NCI-H2171 (cell line): Measurements from ENCODE around the gene ZHX3.

Experiments
- DNase-seq: peaks from one replicate; lab custom pipeline; 2025; lab: John Stamatoyannopoulos, UW

Gene ZHX3, protein sequence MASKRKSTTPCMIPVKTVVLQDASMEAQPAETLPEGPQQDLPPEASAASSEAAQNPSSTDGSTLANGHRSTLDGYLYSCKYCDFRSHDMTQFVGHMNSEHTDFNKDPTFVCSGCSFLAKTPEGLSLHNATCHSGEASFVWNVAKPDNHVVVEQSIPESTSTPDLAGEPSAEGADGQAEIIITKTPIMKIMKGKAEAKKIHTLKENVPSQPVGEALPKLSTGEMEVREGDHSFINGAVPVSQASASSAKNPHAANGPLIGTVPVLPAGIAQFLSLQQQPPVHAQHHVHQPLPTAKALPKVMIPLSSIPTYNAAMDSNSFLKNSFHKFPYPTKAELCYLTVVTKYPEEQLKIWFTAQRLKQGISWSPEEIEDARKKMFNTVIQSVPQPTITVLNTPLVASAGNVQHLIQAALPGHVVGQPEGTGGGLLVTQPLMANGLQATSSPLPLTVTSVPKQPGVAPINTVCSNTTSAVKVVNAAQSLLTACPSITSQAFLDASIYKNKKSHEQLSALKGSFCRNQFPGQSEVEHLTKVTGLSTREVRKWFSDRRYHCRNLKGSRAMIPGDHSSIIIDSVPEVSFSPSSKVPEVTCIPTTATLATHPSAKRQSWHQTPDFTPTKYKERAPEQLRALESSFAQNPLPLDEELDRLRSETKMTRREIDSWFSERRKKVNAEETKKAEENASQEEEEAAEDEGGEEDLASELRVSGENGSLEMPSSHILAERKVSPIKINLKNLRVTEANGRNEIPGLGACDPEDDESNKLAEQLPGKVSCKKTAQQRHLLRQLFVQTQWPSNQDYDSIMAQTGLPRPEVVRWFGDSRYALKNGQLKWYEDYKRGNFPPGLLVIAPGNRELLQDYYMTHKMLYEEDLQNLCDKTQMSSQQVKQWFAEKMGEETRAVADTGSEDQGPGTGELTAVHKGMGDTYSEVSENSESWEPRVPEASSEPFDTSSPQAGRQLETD

GRCh38 chr20:41317546-41318270, at the start of gene ZHX3:
TSS of gene ZHX3 (minus strand) at chr20:41317731. CDS start at chr20:41204916, 112,815 bp downstream.
- DNase-seq, result peak; percentile 99

DNA sequence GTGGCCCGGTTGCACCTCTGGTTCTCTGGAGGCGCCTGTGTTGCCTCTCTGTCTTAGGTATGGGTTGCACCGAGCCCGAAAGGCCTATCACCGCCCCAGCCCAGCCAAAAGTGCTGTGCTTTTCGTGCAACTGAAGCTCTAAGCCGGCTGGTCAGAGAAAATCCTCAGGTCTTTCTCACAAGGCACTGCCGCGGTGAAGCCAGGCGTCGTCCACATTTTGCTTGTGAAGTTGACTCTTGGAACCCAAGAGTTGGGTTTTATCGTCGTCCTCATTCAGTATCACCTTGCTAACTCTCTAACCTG, 49.8 kb upstream of the ZHX3 start:
- no peak for DNase-seq

DNA sequence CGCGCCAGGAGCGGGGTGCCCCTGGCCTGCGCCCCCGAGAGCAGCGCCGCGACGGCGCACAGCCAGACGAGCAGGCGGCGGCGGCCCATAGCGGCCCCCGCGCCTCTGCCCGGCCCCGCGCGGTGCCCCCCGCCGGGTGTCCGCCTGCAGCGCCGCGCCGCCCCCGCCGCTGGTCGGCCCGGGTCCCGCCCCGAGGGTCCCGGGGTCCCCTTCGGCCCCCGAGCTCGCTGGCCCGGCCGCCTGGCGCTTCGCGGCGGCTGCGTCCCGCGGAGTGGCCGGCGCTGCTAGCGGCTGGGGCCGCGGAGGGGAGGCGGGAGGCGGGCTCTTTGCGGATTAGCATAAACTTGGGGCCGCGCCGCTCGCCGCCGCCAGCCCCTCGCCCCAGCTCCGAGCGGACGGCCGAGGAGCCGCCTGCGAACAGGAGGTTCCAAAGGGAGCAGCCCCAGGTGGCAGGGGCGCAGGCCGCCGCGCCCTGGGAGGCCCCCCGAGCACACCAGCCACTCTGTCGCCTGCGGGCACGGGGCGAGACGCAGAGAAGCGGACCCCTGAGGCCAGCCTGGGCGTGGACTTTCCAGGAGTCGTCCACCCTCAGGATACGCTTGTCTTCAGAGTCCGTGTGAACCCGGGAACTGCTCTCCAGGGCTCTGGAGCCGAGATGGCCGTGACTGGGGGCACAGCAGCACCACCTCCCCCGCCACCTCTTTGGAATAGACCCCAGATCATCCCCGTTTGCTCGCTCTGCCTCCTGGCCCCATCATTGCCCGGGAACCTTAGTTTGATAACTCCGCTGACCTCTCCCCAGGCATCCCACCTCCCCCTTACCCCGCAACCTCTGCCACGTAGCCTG, 49.2 kb upstream of the ZHX3 start, which contains the start of gene EMILIN3:
EMILIN3 (minus strand) TSS at position 273 of the 847 bp plus-strand sequence; CDS start at position 89, 184 bp downstream.
- DNase-seq, result no peak

DNA sequence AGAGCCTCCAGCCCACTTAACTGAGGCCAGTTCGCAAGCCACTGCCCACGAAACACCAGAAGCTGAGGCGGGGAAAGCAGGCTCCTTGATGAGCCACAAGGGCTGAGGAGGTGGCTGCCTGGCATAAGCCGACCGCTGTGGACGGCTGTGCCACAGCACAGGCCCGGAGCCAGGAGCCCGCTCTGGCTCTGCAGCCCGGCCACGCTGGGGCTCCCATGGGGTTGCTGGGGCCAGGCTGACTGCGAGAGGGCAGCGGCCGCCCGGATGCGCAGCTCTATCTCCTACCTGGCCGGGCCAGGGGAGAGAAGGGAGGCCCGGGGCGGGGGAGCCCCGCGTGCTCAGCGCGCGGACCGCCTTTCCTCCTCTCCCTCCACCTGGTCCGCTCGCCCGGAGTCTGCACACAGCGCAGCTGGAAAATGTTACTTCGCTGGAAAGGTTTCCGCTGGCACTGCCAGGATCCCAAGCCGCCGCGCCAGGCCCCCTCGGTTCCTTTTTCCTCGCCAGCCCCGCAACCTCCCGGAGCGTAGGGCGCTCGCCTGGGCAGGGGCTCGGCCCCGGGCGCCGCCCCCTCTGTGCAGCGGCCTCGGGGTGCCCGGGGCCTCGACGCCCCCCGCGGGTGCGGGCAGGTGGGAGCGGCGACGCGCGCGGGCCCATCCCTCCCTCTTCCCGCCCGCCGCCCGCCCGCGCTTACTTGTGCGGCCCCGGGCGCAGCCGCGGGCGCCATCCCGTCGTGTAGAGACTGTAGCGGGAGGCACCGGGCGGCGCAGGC, 48.4 kb upstream of the ZHX3 start:
- DNase-seq, result peak; percentile 34

- DNase-seq, result no peak
Measured at GRCh38 chr20:41364967-41365765, 47.6 kb upstream of the ZHX3 start.

- DNase-seq, result no peak
Measured at GRCh38 chr20:41364236-41364855, 46.8 kb upstream of the ZHX3 start.

GRCh38 chr20:41363601-41364000, 46.1 kb upstream of the ZHX3 start:
- no peak for DNase-seq

GRCh38 chr20:41362748-41363140, 45.2 kb upstream of the ZHX3 start:
- no peak for DNase-seq

DNA sequence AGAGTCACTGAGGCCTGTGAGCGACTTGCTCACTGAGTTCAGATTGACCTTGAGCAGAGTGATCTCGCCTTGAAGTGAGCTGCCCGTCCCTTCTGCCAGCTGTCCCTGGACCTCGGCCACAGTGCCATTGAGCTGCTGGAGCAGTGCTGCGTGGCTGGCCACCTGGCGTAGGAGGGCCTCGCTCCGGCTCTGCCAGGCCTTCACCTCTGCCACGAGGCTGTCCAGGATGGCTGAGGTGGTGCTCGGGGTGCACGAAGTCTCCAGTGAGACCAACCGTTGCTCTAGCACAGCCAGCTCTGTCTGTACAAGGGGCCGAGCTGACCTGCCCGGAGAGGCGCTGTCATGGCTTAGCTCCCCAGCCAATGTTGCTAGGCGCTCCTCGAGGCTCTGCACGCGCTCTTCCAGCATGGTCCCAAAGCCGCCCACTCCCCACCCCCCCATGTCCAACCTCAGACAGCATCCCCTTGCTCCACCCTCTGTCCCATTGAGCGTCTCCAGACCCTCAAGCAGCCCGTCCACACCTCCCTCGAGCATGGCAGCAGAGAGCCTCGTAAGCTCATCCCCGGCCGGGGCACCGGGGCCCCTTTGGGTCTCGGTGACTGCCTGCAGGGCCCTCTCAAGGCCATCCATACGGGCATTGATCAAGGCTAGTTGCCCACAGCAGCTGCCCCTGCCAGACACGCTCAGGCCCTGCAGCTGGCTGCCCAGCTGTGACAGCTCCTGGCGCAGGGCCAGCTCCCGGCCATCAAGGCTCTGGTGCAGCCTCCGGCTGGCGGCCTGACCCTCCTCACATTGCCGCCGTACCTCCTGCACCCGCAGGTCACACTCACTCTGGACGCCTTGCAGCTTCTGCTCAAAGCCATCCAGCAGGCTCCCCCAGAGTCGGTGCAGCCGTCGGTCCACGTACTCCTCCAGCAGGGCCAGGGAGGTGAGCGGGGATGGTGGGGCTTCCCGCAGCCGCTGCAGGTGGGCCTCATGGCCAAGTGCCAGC, 44.5 kb upstream of the ZHX3 start:
- no peak for DNase-seq

- DNase-seq, result no peak
Measured at GRCh38 chr20:41360831-41361756, 43.6 kb upstream of the ZHX3 start.

DNA sequence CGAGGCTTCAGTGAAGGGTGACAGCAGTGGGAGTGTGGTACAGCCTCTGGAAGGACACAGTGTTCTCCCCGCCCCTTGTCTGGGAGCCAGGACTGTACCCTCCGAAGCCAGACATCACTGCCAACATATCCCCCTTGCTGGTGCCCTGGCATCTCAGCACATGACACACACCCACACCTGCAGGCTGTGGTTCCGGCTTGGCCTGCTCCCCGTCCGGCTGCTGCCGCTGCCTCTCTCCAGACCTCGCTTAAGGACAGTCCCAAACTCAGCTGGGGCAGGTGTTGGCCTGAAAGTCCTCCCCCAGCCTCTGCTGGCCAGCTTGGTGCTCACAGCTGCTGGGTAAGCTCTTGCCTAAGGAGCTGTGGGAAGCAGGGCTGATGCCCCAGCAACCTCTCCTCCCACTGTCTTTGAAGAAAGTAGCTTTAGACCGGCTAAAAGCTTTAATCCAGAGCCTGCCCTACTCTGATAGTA, 42.0 kb upstream of the ZHX3 start:
- DNase-seq, result no peak

DNA sequence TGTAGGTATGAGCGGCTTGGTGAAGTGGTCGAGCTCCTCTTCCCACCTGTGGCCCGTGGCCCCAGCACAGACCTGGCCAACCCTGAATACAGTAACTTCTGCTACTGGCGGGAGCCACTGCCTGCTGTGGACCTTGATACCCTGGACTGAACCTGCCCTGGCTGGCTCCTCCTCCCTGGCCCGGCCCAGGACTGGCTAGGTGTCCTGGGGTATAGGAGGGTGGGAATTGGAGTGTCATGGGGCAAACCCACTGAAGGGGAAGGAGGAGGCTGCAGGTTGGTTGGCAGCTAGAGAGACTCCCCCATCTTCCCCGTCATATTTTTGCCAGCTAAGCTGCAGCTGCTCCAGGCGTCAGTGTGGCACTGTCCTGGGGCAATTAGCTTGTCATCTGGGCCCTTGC, 41.2 kb upstream of the ZHX3 start:
- DNase-seq, result no peak

DNA sequence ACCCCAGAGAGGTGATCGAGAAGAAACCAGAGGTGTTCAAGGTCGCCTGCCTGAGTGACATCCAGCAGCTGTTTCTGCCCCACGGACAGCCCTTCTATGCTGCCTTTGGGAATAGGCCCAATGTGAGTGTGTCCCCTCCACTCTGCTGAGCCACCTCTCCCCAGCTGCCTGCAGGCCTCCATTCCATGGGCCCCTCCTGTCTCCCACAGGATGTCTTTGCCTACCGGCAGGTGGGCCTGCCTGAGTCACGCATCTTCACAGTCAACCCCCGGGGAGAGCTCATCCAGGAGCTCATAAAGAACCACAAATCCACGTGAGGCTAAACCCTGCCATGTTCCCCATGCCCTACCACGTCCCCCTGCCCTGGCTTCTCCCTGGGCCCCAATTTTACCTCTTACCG, 40.7 kb upstream of the ZHX3 start:
- DNase-seq, result no peak

DNA sequence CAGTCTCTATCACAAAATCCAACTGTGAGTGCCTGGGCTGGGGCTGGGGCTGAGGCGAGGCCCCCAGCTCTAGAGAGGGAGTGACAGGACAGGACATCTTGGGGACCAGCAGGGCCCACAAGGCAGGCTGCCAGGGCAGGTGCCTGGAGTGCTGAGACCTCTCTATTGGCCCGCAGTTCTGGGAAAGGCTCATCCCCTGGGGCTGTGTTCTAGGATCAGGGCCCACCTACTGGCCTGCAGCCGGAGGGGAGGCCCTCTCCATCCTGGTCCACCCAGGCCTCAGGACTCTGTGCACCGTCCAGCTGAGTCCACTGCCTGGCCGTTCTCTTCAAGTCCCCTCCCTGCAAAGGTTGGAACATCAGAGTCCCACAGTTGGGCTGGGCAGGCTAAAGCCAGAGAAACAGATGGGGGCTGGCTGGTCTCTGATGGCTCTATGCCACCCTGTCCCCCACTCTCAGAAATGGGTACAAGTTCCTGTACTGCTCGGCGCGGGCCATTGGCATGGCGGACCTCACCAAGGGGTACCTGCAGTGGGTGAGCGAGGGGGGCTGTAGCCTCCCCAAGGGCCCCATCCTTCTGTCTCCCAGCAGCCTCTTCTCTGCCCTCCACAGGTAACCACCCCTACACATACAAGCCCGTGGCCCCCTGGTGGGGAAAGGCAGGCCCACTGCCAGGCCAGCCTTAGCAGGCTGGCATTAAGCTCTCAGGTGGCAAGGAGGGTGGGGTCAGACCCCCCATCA, 40.1 kb upstream of the ZHX3 start:
- DNase-seq, result no peak

DNA sequence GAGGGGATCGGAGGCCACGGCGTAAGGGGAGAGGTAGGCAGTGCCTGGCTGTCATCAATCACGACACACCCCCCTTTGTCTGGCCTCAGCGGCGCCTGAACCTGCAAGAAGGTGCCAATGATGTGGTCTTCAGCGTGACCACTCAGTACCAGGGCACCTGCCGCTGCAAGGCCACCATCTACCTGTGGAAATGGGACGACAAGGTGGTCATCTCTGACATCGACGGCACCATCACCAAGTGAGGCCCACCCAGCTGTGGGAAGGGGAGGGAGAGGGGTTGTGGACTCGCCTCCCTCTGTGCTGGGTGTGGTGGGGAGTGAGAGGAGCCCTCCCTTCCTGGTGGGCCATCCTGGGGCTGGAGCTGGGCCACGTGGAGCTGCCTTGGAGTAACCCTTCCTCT, 39.4 kb upstream of the ZHX3 start:
- no peak for DNase-seq

DNA sequence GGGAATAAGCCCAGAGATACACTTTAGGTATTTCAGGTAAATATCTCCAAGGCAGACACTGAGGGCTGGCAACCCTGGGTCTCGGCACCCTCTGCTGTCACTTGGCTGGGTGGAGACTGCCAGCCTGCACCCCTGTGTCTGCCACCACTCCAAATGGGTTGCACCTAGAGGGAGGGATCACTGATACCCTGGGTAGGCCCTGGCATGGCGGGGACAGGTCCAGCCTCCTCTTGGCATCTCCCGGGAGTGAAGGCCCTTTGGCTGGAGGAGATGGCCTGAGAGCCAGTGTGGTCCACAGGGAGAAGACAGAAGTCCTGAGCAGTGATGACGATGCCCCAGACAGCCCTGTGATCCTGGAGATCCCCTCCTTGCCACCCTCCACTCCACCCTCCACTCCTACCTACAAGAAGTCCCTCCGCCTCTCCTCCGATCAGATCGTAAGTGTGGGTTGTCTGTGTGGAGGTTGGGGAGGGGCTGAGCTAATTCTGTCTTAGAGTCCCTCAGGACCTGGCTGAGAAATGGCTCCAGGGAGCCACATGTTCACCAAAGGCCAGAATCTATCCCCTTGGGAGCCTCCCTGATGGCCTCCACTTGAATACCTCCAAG, 38.2 kb upstream of the ZHX3 start:
- DNase-seq, result no peak
